ENCODE results near the gene ELMO1. TPM values are rescaled to one million over a fixed set of nuclear protein-coding genes. Genes with fewer than 3 reads are reported as not detected.

Gene ELMO1
- total RNA-seq, 2 donors from 2014 or later, result 15.6 to 24.6 TPM

DNA sequence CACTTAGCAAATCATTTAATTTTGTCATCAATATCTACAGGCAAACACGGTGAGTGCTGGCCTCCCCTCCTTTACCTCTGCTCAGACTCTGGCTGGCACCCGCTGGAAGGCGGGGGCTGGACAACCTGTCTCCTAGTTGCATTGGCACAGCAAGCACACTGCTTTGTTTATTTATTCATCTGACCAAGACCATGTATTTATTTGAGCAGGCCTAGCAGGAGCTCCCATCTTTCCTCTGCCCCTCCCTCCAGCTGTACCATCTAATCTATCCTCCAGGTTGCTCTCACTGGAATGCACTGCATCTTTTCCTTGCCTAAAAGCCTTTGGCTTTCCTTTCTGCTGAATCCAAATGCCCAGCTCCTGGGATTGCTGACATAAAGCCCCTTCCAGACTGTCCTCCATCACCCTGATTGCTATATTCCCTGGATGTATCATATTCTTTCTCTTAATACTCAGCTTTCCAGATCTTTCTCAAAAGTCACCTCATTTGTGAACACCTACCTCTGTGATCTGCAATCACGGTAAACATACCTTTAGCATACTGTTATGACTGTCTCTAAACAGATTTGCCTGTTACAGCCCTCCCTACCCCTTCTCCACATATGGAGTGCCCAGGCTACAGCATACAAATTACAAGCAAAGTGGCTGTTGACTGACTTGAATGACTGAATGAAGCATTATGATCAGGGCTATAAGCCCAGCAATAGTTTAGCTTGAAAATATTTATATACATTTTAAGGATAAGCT is 9.6 kb downstream of the ELMO1 start:
- ATAC-seq (no peak), DNase-seq (no peak)
- intact Hi-C loops (cut with DNase I), result no loop called here

- ATAC-seq (no peak), DNase-seq (no peak)
- intact Hi-C loops (cut with DNase I), result no loop called here
Observed at GRCh38 chr7:37435156-37435855, 13.4 kb downstream of the ELMO1 start.

DNA sequence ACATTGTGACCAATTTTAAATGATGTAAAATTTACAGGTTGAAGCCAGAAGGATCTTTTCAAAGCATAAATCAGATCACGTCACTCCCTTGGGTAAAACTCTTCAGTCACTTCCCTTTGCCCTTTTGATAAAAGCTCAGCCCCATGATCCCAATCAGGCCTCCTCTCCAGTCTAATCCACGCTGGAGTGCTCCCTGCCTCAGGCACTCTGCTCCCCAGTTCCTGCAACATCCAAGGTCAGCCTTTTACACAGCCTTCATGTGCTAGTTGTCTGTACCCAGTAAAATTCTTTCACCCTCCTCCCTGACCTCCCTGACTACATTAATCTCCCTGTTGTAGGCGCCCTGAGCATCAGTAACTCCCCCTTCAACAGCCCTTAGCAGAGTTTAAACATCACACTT is 14.1 kb downstream of the ELMO1 start:
- intact Hi-C loops (cut with DNase I), result no loop called here
- DNase-seq, result no peak
- no peak for ATAC-seq

GRCh38 chr7:37433166-37433565 is 15.5 kb downstream of the ELMO1 start:
- DNase-seq (no peak), ATAC-seq (peak in 1 of 2 donors; percentile 37)
- intact Hi-C loops (cut with DNase I), result no loop called here

DNA sequence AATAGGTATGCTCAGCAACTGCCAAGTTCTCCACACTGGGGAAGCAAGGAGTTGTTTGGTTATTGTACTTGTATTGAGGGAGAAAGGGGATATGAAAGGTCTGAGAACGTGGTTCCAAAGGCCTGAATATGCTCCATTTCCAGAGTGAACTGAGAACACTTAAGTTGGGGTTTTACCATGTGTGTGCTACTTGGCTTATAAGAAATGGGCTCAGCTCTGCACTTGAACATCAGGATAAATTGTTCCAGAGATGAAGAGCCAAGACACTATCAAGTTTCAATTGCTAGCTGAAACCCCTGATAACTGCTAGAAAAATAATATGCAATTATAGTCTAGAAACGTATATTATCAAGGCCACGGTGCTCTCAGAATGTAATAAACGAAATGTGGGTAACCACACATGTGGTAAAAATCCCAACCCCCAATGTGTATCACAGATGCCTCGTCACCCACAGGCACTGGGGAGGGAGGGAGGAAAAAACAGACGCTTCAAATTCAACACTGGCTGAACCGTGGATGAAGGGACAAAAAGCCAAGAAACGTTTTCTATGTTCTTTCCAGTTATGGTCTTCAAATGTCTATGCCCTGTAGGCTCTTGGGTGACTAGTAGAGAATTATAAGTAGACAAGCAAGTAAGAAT is 16.3 kb downstream of the ELMO1 start:
- intact Hi-C loops (cut with DNase I), result no loop called here
- DNase-seq, result no peak
- ATAC-seq, result no peak

DNA sequence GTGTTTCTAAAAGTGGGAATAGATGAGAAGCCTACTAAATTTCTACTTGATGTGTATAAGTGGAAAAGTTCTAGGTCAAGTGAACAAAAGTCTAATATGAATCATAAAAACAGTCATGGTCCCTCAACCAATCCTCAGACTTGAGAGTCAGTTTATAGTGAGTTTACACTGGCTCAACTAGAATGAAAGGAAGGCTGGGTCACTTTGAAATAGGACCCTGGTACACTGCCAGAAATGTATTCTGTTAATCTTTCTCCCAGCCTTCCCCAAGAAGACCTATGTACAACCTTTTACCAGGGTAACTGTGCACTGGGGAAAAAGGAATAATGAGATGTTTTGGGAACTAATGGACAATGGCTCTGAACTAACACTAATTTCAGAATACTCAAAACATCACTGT is 17.3 kb downstream of the ELMO1 start:
- intact Hi-C loops (cut with DNase I), result no loop called here
- no peak for ATAC-seq

DNA sequence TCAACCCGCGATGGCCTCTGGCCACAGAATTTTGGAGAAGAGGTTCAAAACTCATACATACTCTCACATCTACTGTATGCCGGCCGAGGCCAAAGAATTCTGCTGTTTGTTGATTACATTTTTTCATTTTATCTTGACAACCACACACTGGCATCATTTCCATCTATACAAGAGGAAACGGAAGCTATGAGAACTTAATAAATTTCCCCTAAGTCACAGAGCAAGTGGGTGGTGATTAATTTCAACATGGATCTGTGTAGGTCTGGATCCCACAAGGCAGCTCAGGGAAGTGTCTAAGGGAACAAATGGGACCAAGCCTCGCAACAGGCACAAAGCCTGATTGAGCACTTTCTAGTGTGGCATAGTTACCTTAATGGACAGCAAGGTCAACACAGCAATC is 18.0 kb downstream of the ELMO1 start:
- DNase-seq (no peak), ATAC-seq (no peak)
- intact Hi-C loops (cut with DNase I), result no loop called here

More for the DNA sequence above, 17.3 kb downstream of the ELMO1 start:
- no peak for DNase-seq

- peak in 1 of 2 donors; percentile 43 for ATAC-seq
- intact Hi-C loops (cut with DNase I), result no loop called here
Observed at GRCh38 chr7:37430171-37430570, 18.5 kb downstream of the ELMO1 start.

DNA sequence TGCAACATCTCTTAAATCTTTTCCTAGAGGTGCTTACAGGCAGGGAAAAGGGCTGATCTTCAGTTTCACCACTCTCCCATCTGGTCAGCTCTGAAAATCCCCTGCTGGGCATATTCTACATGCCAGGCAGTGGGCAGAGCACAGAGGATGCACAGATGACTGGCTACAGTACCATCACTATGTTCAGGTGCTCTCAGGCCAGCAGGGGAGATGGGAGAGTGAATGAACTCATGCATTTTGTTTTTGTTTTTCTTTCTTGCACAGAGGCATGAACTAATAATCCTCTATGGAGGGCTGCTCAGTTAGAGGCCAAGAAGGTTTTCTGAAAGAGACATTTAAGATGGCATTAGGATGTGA is 19.3 kb downstream of the ELMO1 start:
- intact Hi-C loops (cut with DNase I), result no loop called here
- ATAC-seq, result no peak
- no peak for DNase-seq

More at GRCh38 chr7:37430171-37430570, 18.5 kb downstream of the ELMO1 start:
- no peak for DNase-seq

GRCh38 chr7:37428681-37429434 is 19.8 kb downstream of the ELMO1 start:
- DNase-seq (no peak), ATAC-seq (no peak)
- intact Hi-C loops (cut with DNase I), result no loop called here

DNA sequence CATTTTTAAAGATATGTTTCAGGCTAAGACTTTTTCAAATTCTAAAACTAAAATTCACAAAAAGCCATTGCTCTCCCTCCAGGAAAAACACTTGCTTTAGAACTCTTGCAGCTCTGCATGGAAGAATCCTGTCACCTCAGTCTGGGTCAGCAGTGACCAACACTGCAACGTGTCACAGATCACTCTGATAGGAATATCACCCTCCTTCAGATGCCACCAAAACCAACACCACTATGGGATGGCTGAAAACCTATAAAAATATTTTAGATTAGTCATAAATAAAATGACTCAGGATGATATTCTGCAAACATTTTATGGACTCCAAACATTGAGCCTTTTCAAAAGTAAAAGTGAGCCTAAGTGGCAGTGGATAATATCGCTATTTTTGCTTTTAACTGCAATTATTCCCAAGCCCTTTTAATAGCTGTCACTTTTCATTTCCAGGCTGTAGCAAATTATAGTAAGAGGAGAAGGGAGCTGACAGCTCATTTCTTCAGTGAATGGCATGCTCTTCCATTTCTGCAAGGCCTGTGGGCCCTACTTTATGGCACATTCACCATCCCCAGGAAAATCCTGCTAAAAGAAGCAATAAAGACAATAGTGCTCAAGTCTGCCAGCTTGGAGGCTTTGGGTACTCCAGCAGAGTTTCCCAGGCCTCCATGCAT is 21.3 kb downstream of the ELMO1 start:
- ATAC-seq (no peak), DNase-seq (no peak)
- intact Hi-C loops (cut with DNase I), result no loop called here

DNA sequence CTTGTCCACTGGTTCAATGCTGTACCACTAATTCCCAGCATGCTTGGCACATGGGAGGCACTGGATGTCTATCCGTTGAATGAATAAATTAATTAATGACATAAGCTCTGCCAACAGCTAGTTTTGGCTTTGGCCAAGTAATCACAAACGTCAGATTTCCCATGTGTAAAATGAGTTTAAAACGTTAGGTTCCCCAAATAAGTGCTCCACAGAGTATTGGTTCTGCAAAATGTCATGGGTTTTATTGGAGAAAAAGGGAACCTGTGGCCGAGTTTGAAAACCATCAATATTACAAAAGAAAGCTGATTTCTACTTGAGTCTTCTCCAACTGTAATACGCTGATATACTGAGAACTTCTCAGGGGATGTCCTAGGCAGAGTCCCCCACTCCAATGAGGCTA is 23.2 kb downstream of the ELMO1 start:
- intact Hi-C loops (cut with DNase I), result no loop called here
- DNase-seq (no peak), ATAC-seq (no peak)

DNA sequence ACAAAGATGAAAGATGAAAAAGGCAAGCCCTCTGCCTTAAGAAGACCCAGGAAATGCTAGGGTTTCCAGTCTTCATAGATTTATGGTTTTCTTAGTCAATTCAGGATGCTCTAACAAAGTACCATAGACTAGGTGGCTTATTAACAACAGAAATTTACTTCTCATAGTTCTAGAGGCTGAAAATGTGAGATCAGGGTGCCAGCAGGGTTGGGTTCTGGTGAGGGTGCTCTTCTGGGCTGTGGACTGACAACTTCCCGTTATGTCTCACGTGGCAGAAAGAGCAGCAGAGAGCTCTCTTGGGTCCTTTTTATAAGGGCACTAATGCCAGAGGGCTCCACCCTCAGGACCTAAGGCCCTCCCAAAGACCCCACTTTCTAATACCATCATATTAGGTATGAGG is 23.7 kb downstream of the ELMO1 start:
- intact Hi-C loops (cut with DNase I), result no loop called here
- ATAC-seq, result peak in 1 of 2 donors; percentile 31
- no peak for DNase-seq

GRCh38 chr7:37424521-37424920 is 24.1 kb downstream of the ELMO1 start:
- intact Hi-C loops (cut with DNase I), result no loop called here
- no peak for ATAC-seq

GRCh38 chr7:37421861-37422500 is 26.7 kb downstream of the ELMO1 start:
- ATAC-seq, result peak; percentile 61 to 65
- intact Hi-C loops (cut with DNase I), result no loop called here
- DNase-seq, result no peak

More at GRCh38 chr7:37424521-37424920, 24.1 kb downstream of the ELMO1 start:
- no peak for DNase-seq

- DNase-seq, result no peak
- intact Hi-C loops (cut with DNase I), result no loop called here
- ATAC-seq, result peak; percentile 28 to 30
Observed at GRCh38 chr7:37420946-37421695, 27.5 kb downstream of the ELMO1 start.

DNA sequence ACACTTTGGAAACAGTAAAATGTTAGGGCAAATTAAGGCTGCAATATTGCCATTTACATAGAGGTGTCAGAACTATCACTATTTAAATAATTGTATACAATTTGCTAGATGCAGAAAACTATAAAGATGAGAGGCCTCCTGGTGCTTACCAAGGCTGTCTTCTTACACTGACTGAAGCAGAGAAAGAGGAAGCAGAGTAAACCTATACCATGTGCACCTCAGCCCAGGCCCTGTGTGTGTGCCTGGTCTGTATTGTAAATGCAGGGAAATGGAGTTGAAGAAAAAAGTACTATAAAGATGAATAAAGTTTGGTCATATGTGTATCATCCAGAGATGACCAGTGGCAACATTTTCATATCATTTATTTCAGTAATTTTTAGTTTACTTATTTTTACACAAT is 29.2 kb downstream of the ELMO1 start:
- ATAC-seq, result no peak
- intact Hi-C loops (cut with DNase I), result no loop called here
- no peak for DNase-seq

GRCh38 chr7:37418381-37418780 is 30.3 kb downstream of the ELMO1 start:
- DNase-seq, result no peak
- peak in 1 of 2 donors; percentile 43 for ATAC-seq
- intact Hi-C loops (cut with DNase I), result no loop called here
